HG03442 (cell line): ENCODE results near the gene WNT10A.

Source experiments
- ATAC-seq: cut with Tn5 transposase; IDR thresholded peaks from one replicate; pipeline ENCODE4 v1.9.1; 2021; ENCODE audit warnings: mild to moderate bottlenecking, moderate library complexity; ENCODE audit not compliant: unreplicated experiment

The WNT10A gene

GRCh38 chr2:218892693-218893348 is 12.2 kb downstream of the WNT10A start:
- peak; percentile 38 for ATAC-seq

- no peak for ATAC-seq
Observed at GRCh38 chr2:218893349-218894150, 12.9 kb downstream of the WNT10A start.

- ATAC-seq: no peak
Observed at GRCh38 chr2:218894151-218894879, 13.7 kb downstream of the WNT10A start.

DNA sequence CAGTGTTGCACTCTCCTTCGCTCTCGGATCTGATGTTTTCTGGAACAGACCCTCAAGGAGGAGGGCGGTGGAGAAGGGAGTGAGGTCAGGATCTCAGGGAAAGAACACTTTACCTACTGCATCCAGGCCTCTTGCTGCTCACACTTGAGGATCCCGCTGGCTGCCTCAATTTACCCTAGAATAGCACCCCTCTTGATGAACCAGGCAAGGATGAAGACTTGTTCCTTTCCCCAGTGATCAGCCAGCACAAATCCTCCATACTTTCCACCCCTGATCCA is 14.2 kb downstream of the WNT10A start:
- no peak for ATAC-seq

- no peak for ATAC-seq
Observed at GRCh38 chr2:218895326-218895725, 14.7 kb downstream of the WNT10A start.

DNA sequence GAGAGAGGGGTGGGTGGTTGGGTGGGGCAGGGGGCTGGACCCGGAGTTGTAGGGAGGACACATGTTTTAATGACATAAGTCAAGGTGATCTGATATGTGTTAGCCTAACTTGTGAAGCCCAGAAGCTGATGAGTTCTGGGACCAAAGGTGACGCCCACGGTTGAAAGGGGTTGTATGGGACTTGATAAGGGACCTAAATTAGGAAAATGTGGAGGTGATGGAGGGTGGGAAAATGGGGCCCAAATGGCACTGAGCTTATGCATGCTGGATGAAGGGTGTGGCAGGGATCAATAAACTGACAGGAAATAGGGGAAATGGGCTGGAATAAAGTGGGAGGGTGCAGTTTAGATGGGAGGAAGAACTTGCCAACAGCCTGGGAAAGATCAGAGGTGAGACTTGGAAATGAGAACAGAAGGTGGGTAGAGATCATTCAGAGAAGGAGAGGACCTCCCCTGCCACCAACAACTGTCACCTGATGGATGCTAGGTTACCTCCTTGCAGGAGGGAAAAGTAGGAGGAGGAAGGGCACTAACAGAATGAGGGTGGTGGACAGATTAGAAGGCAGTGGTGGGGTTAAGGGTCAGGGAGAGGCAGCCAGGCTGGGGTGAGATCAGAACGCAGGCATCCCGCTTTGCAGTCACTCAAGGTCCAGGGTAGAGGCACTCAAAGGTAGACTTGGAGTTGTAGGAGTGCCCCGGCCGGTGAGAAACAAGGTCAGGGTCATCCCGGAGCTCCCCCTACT is 15.3 kb downstream of the WNT10A start:
- peak; percentile 4 for ATAC-seq

DNA sequence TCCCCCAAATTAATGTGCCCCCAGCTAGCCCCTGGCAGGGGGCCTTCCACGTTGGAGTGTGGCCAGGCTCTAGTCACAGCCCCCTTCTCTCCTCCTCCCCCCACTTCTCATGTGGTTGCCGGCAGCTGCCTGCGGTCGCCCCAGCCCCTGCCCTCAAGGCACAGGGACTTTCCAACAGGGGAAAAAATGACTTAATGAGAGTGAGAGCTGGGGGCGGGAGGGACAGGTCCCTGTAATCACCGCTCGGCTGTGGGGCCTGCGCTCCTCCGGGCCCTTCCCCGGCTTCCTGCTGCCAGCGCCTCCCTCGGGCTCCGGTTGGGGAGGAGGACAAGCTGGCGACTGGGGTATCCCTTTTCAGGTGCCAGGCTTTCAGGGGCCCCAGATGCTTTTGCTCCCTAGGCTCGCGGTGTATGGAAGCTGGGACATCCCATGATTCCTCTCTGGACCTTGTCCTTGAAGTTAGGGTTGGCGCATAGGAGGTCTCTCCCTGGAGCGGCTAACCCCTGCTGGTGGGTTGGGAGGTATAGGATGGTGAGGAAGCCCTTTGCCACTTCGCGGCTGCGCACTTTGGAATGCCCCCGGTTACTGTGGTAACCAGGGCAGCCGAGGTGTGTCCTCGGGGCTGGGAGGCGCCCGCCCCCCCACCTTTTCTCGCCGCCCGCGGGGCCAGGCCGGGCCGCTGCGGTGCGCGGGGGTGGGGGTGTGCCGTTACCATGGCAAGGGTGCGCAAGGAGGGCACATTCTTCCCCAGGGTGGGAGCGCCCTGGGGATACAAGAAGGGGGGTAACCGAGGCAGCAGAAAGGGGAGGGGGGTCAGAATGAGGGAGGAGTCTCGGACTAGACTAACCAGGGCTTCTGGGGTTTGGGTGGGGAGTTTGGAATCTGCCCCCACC is 16.1 kb downstream of the WNT10A start:
- peak; percentile 49 for ATAC-seq

- no peak for ATAC-seq
Observed at GRCh38 chr2:218897394-218898108, 16.9 kb downstream of the WNT10A start.

GRCh38 chr2:218898109-218898878 is 17.6 kb downstream of the WNT10A start:
- peak; percentile 29 for ATAC-seq

- ATAC-seq: no peak
Observed at GRCh38 chr2:218899147-218899546, 18.5 kb downstream of the WNT10A start.

DNA sequence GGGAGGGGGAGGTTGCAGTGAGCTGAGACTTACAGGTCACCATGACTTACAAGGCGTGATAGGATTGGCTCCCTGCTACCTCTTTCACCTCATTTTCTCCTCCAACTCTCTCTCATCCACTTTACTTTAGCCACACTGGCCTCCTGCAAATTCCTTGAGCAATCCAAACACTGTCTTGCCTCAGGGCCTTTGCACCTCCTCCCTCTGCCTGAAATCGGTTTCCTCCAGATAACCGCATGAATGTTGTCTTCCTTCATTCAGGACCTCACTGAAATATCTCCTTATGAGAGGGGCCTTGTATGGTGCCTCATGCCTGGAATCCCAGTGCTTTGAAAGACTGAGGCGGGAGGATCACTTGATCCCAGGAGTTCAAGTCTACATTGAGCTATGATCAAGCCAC is 21.8 kb downstream of the WNT10A start:
- ATAC-seq: no peak

- ATAC-seq: no peak
Observed at GRCh38 chr2:218904176-218904575, 23.5 kb downstream of the WNT10A start.

DNA sequence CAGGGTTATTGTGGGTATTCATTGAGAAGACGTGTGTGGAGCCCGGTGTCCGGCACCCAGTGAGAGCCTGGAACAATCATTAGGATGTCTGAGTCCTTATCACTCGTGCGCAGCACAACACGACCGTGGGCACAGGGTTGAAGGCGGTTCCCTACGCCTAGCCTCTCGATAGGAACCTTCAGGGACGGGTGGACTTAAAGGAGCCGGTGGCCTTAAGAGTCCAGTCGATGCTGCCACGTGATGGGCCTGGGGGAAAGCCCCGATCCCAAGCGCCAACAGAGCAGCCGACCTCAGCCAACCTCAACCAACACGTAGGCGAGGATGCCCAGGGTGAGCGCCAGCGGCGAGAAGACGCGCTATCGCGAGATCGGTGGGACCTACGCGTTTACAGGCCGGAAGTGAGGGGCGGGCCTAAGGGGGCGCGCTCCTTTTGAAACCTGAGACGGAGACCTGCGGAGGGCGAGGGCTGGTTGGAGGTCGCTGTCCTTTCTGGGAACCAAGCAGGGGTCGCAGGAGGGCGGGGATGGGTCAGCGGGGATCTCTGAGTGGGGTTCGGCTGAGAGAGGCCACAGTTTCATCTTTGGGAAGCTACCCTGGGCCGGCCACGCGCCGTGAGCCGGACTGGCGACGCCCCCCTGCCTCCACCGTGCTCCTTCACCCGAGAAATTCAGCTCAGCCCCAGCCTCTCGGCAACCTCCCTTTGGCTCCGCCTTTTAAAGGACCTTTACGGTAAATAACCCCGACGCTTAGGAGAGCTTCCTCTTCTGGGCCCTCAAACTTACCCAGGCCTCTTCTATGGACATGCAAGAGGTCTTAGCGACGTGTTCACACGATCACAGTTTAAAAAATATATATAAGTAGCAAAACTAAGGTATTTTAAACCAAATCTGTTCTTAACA is 28.3 kb downstream of the WNT10A start:
- ATAC-seq: peak; percentile 89

DNA sequence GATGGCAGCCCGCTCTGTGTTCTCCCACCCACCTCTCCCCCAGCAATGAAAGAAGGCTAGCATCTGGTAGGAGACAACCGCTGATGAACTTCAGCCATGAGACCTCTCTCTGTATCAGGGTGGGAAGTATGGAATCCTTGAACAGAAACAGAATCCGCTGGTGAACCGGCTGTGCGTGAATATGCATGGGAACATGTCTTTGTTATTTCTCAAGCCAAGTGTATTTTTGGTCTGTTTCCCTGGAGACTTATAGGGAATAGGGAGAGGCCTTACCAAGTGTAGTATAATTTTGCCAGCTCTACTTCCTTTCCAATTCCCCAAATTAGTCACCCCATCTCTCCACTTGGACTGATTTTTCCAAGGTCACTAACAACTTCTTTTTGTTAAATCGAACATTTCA is 30.1 kb downstream of the WNT10A start:
- no peak for ATAC-seq

DNA sequence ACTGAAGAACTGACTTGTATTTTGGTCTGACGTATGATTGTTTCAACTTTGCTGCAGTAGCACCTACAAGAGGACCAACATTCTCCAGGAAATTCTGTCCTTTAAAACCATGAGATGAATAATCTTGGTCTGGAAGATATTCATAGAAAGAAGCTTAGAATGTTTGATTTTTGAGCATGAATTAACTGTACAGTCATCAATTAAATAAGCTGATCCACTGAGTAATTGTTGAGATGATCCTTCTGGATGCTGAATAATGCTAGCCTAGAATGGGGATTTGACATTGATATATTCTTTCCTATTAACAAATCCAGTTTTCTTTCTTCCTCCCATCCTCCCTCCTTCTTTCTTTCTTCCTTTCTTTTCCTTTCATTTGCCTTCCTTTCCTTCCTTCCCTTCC is 39.9 kb downstream of the WNT10A start:
- ATAC-seq: no peak

- no peak for ATAC-seq
Observed at GRCh38 chr2:218924757-218925156, 44.1 kb downstream of the WNT10A start.

DNA sequence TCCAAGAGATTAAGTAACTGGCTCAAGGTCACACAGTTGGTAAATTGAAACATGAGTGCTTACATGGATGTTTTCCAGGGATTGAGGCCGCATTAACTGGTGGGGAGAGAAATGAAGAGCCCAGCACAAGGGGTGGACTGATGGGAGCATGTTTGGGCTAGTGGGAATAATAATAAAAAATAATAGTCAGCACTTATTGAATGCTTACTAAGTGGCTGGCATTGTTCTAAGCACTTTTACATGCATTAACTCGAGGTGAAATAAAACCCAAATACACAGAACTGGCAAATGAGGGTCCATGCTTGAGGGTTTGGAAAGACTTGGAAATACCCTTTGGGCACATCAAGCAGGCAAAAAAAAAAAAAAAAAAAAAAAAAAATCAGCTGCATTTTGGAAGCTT is 44.8 kb downstream of the WNT10A start:
- no peak for ATAC-seq

GRCh38 chr2:218927422-218927821 is 46.8 kb downstream of the WNT10A start:
- no peak for ATAC-seq
